GM23338 (cell line): ENCODE data around the gene PGGT1B. TPM values are rescaled to one million over a fixed set of nuclear protein-coding genes. Genes with fewer than 3 reads are reported as not detected.

Experiments
- ATAC-seq: fragments of 200-7000 bp; cut with Tn5 transposase; 3 replicates; pipeline ENCODE4 v1.9.1; 2020
- DNase-seq: peaks from one replicate; pipeline ENCODE4 v3.0.0-alpha.2; 2015; ENCODE audit warnings: low spot score
- H2AFZ ChIP-seq: fragments of 200-600 bp; sonication (generic); 2 replicates; pipeline ENCODE4 v1.8.0; 2016; ENCODE audit warnings: antibody characterized with exemption, mild to moderate bottlenecking, moderate library complexity
- H3F3A ChIP-seq: fragments of 200-600 bp; sonication (generic); replicated peaks from 2 replicates; pipeline ENCODE4 v1.8.0; 2017; ENCODE audit warnings: antibody characterized with exemption, mixed run types, low read depth
- H3K27ac ChIP-seq: fragments of 200-600 bp; sonication (generic); 2 replicates; pipeline ENCODE4 v1.6.1; 2016; ENCODE audit warnings: low read depth
- H3K27me3 ChIP-seq: fragments of 200-600 bp; sonication (generic); 2 replicates; pipeline ENCODE4 v1.8.0; 2016; ENCODE audit warnings: mild to moderate bottlenecking, mixed run types, moderate library complexity; ENCODE audit not compliant: insufficient read depth
- H3K36me3 ChIP-seq: fragments of 200-600 bp; sonication (generic); 2 replicates; pipeline ENCODE4 v1.8.0; 2016; ENCODE audit warnings: mild to moderate bottlenecking; ENCODE audit not compliant: insufficient read depth
- H3K4me1 ChIP-seq: fragments of 200-600 bp; sonication (generic); 2 replicates; pipeline ENCODE4 v1.8.0; 2016; ENCODE audit warnings: mild to moderate bottlenecking, moderate library complexity; ENCODE audit not compliant: insufficient read depth
- H3K4me2 ChIP-seq: fragments of 200-600 bp; sonication (generic); 2 replicates; pipeline ENCODE4 v1.7.1; 2017; ENCODE audit warnings: mixed run types
- H3K4me3 ChIP-seq: fragments of 200-600 bp; sonication (generic); 2 replicates; pipeline ENCODE4 v1.6.1; 2016; ENCODE audit warnings: mixed run types
- H3K79me2 ChIP-seq: fragments of 200-600 bp; sonication (generic); replicated peaks from 2 replicates; pipeline ENCODE4 v1.8.0; 2017; ENCODE audit warnings: mild to moderate bottlenecking; ENCODE audit not compliant: insufficient read depth
- H3K9me2 ChIP-seq: fragments of 200-600 bp; sonication (generic); 2 replicates; pipeline ENCODE4 v1.8.0; 2017; ENCODE audit not compliant: insufficient read depth
- H4K20me1 ChIP-seq: fragments of 200-600 bp; sonication (generic); replicated peaks from 2 replicates; pipeline ENCODE4 v1.8.0; 2017; ENCODE audit warnings: mild to moderate bottlenecking; ENCODE audit not compliant: insufficient read depth
- H3K27ac Mint-ChIP-seq: 2 replicates; pipeline ENCODE4 v1.8.0; 2020; ENCODE audit warnings: inconsistent platforms, mild to moderate bottlenecking, moderate library complexity, mixed read lengths
- H3K27me3 Mint-ChIP-seq: 3 replicates; pipeline ENCODE4 v1.8.0; 2022; ENCODE audit warnings: low read depth, mild to moderate bottlenecking, moderate library complexity, mixed read lengths, inconsistent platforms; ENCODE audit not compliant: insufficient read depth, poor library complexity
- H3K36me3 Mint-ChIP-seq: 3 replicates; pipeline ENCODE4 v1.8.0; 2021; ENCODE audit warnings: low read depth, mild to moderate bottlenecking, inconsistent platforms, moderate library complexity, mixed read lengths
- H3K4me1 Mint-ChIP-seq: 3 replicates; pipeline ENCODE4 v1.8.0; 2020; ENCODE audit warnings: mild to moderate bottlenecking, inconsistent platforms, mixed read lengths
- H3K4me3 Mint-ChIP-seq: 3 replicates; pipeline ENCODE4 v1.8.0; 2021; ENCODE audit warnings: moderate library complexity, mild to moderate bottlenecking, inconsistent platforms, mixed read lengths
- H3K9me3 Mint-ChIP-seq: 3 replicates; pipeline ENCODE4 v1.8.0; 2020; ENCODE audit warnings: moderate library complexity, mild to moderate bottlenecking, inconsistent platforms, mixed read lengths
- CREB1 ChIP-seq: fragments of 250-450 bp; sonication (Bioruptor Pico); IDR thresholded peaks from 2 replicates; pipeline ENCODE4 v1.5.0; 2020; ENCODE audit warnings: low read depth, mild to moderate bottlenecking, moderate library complexity
- JUNB ChIP-seq: IDR thresholded peaks from one replicate; pipeline ENCODE4 v1.6.1; 2016; ENCODE audit warnings: antibody characterized with exemption; ENCODE audit not compliant: unreplicated experiment
- STAT1 ChIP-seq: IDR thresholded peaks from one replicate; pipeline ENCODE4 v1.6.1; 2016; ENCODE audit warnings: antibody characterized with exemption; ENCODE audit not compliant: unreplicated experiment
- ZNF114 ChIP-seq: fragments of 250-450 bp; sonication (Bioruptor Pico); IDR thresholded peaks from 2 replicates; pipeline ENCODE4 v1.5.0; 2020; ENCODE audit warnings: mild to moderate bottlenecking, moderate library complexity
- polyA plus RNA-seq: library from polyadenylated mRNA; unstranded; fragments of >200 nt; fragmentation: Nextera tagmentation; extraction: Ambion mirVana; gene quantifications from 2 replicates; pipeline ENCODE4 v1.2.1, GENCODE V29; 2016
- total RNA-seq: library from RNA; depleted of rRNA; stranded (reverse); fragments of >200 nt; shearing (Covaris generic); gene quantifications from 2 replicates; pipeline ENCODE4 v1.2.3, GENCODE V29; 2014
- TF ChIP-seq, protein P1 (sequence below): fragments of 250-450 bp; sonication (Bioruptor Pico); IDR thresholded peaks from 2 replicates; pipeline ENCODE4 v1.5.0; 2020; ENCODE audit warnings: mild to moderate bottlenecking, moderate library complexity
- TF ChIP-seq, protein P2 (sequence below): IDR thresholded peaks from one replicate; pipeline ENCODE4 v1.6.1; 2018; ENCODE audit warnings: antibody characterized with exemption; ENCODE audit not compliant: unreplicated experiment
- TF ChIP-seq, protein P3 (sequence below): IDR thresholded peaks from 2 replicates; pipeline ENCODE4 v1.6.1; 2016; ENCODE audit warnings: antibody characterized with exemption

The PGGT1B gene
- total and polyA plus RNA-seq, 2 experiments from 2014 or later: 8.6 to 12.9 TPM

DNA sequence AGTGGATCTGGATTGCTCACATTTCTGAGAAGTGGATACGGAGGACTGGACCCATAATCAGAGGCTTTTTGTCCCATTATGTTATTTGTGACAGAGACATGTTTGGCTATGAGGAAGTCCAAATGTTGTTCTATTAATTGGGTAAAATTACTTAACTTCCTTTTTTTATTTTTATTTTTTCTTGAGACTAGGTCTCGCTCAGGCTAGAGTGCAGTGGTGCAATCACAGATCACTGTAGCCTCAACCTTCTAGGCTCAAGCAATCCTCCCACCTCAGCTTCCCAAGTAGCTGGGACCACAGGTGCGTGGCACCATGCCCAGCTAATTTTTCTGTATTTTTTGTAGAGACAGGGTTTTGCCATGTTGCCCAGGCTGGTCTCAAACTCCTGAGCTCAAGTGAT lies 11.9 kb upstream of the PGGT1B start (continued):
- TF ChIP-seq, protein P1, sequence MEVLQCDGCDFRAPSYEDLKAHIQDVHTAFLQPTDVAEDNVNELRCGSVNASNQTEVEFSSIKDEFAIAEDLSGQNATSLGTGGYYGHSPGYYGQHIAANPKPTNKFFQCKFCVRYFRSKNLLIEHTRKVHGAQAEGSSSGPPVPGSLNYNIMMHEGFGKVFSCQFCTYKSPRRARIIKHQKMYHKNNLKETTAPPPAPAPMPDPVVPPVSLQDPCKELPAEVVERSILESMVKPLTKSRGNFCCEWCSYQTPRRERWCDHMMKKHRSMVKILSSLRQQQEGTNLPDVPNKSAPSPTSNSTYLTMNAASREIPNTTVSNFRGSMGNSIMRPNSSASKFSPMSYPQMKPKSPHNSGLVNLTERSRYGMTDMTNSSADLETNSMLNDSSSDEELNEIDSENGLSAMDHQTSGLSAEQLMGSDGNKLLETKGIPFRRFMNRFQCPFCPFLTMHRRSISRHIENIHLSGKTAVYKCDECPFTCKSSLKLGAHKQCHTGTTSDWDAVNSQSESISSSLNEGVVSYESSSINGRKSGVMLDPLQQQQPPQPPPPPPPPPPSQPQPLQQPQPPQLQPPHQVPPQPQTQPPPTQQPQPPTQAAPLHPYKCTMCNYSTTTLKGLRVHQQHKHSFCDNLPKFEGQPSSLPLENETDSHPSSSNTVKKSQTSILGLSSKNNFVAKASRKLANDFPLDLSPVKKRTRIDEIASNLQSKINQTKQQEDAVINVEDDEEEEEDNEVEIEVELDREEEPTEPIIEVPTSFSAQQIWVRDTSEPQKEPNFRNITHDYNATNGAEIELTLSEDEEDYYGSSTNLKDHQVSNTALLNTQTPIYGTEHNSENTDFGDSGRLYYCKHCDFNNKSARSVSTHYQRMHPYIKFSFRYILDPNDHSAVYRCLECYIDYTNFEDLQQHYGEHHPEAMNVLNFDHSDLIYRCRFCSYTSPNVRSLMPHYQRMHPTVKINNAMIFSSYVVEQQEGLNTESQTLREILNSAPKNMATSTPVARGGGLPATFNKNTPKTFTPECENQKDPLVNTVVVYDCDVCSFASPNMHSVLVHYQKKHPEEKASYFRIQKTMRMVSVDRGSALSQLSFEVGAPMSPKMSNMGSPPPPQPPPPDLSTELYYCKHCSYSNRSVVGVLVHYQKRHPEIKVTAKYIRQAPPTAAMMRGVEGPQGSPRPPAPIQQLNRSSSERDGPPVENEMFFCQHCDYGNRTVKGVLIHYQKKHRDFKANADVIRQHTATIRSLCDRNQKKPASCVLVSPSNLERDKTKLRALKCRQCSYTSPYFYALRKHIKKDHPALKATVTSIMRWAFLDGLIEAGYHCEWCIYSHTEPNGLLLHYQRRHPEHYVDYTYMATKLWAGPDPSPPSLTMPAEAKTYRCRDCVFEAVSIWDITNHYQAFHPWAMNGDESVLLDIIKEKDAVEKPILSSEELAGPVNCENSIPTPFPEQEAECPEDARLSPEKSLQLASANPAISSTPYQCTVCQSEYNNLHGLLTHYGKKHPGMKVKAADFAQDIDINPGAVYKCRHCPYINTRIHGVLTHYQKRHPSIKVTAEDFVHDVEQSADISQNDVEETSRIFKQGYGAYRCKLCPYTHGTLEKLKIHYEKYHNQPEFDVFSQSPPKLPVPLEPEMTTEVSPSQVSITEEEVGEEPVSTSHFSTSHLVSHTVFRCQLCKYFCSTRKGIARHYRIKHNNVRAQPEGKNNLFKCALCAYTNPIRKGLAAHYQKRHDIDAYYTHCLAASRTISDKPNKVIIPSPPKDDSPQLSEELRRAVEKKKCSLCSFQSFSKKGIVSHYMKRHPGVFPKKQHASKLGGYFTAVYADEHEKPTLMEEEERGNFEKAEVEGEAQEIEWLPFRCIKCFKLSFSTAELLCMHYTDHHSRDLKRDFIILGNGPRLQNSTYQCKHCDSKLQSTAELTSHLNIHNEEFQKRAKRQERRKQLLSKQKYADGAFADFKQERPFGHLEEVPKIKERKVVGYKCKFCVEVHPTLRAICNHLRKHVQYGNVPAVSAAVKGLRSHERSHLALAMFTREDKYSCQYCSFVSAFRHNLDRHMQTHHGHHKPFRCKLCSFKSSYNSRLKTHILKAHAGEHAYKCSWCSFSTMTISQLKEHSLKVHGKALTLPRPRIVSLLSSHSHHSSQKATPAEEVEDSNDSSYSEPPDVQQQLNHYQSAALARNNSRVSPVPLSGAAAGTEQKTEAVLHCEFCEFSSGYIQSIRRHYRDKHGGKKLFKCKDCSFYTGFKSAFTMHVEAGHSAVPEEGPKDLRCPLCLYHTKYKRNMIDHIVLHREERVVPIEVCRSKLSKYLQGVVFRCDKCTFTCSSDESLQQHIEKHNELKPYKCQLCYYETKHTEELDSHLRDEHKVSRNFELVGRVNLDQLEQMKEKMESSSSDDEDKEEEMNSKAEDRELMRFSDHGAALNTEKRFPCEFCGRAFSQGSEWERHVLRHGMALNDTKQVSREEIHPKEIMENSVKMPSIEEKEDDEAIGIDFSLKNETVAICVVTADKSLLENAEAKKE (CRISPR knock-in tag): no peak
- TF ChIP-seq JUNB (no peak), ZNF114 (CRISPR knock-in tag) (no peak)

DNA sequence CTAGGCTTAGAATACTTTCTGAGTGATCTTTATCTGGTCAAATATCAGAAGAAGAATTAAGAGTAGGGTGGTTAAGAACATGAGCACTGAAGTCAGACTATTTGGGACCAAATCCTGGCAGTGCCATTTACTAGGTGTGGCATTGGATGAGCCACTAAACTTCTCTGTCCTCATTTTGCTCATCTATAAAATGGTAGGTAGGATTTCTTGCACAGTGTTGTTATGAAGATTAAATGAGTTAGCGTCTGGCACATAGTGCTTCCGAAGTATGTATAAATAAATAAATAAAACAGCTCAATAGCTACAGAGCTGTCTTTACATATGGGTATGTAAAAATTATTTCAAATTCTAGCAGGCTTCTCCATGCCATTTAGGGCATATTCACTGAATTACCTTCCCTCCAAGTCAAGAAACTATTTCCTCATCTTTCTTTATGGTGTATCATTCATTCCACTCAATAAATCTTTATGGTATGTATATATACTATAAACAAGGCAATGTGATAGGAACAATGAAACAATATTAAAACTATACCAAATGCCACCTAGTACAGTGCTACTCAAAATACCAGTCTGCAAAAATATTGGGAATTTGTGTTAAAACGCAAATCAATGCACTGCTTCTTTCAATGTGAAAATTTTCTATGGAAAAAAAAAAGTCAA lies 9.8 kb upstream of the PGGT1B start:
- Histone ChIP-seq H3K27me3 (no peaks in the 10 kb centered on the region), H3K36me3 (peaks cover 6% of the 10 kb centered on the region; the same call in 1 of the 2 replicates), H4K20me1 (no peaks in the 10 kb centered on the region; the same call in 1 of the 2 replicates), H3K4me1 (no peaks in the 10 kb centered on the region), H3K4me3 (no peak overlapping the region), H3K4me2 (no peak overlapping the region), H3F3A (no peaks in the 10 kb centered on the region), H3K79me2 (no peaks in the 10 kb centered on the region), H3K27ac (no peak overlapping the region), H3K9me2 (no peaks in the 10 kb centered on the region), H2AFZ (no peak overlapping the region)
- Mint-ChIP-seq H3K27me3 (no peaks in the 10 kb centered on the region), H3K4me3 (no peak overlapping the region), H3K36me3 (peaks cover 35% of the 10 kb centered on the region; the same call in 2 of the 3 replicates), H3K4me1 (no peaks in the 10 kb centered on the region), H3K9me3 (no peaks in the 10 kb centered on the region), H3K27ac (no peak overlapping the region)
- no peak for DNase-seq
- ATAC-seq: no peak
- TF ChIP-seq, protein P2, sequence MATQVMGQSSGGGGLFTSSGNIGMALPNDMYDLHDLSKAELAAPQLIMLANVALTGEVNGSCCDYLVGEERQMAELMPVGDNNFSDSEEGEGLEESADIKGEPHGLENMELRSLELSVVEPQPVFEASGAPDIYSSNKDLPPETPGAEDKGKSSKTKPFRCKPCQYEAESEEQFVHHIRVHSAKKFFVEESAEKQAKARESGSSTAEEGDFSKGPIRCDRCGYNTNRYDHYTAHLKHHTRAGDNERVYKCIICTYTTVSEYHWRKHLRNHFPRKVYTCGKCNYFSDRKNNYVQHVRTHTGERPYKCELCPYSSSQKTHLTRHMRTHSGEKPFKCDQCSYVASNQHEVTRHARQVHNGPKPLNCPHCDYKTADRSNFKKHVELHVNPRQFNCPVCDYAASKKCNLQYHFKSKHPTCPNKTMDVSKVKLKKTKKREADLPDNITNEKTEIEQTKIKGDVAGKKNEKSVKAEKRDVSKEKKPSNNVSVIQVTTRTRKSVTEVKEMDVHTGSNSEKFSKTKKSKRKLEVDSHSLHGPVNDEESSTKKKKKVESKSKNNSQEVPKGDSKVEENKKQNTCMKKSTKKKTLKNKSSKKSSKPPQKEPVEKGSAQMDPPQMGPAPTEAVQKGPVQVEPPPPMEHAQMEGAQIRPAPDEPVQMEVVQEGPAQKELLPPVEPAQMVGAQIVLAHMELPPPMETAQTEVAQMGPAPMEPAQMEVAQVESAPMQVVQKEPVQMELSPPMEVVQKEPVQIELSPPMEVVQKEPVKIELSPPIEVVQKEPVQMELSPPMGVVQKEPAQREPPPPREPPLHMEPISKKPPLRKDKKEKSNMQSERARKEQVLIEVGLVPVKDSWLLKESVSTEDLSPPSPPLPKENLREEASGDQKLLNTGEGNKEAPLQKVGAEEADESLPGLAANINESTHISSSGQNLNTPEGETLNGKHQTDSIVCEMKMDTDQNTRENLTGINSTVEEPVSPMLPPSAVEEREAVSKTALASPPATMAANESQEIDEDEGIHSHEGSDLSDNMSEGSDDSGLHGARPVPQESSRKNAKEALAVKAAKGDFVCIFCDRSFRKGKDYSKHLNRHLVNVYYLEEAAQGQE: no peak
- TF ChIP-seq STAT1 (no peak), JUNB (no peak), CREB1 (CRISPR knock-in tag) (no peak)
- TF ChIP-seq, protein P3, sequence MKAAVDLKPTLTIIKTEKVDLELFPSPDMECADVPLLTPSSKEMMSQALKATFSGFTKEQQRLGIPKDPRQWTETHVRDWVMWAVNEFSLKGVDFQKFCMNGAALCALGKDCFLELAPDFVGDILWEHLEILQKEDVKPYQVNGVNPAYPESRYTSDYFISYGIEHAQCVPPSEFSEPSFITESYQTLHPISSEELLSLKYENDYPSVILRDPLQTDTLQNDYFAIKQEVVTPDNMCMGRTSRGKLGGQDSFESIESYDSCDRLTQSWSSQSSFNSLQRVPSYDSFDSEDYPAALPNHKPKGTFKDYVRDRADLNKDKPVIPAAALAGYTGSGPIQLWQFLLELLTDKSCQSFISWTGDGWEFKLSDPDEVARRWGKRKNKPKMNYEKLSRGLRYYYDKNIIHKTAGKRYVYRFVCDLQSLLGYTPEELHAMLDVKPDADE: no peak
